HCT116 (cell line): Measurements from ENCODE around the gene TEX48. TPM values are rescaled to one million over a fixed set of nuclear protein-coding genes. Genes with fewer than 3 reads are reported as not detected.

Experiments
- ATAC-seq: fragments of 200-7000 bp; cut with Tn5 transposase; 2 replicates; pipeline ENCODE4 v1.9.1; 2020; ENCODE audit warnings: mild to moderate bottlenecking, moderate library complexity
- BruUV-seq: library from RNA; stranded (reverse); fragments of 400-500 nt; replicated peaks from 2 replicates; lab custom pipeline; 2021; lab: Mats Ljungman, UMichigan
- CTCF ChIA-PET: fragments of 300-600 bp; sonication (Branson Sonifier 250); formaldehyde crosslinking; loops from one replicate; lab custom pipeline; 2021; ENCODE audit warnings: antibody characterized with exemption; lab: Charles Lee
- POLR2A ChIA-PET: fragments of 300-600, 350-600 bp; sonication (Branson Sonifier 250); formaldehyde crosslinking; loops from one replicate; lab custom pipeline; 2021; ENCODE audit warnings: antibody characterized with exemption; lab: Charles Lee
- RAD21 ChIA-PET, 2 experiments: fragments of 300-600 bp; sonication (Branson Sonifier 250); formaldehyde crosslinking; loops; one replicate each; lab custom pipeline; 2023; ENCODE audit warnings: low total read pairs in 2 of 2; ENCODE audit not compliant: uncharacterized antibody in 2 of 2, unreplicated experiment in 2 of 2, low non-redundant PET in 1 of 2; lab: Charles Lee
- DNase-seq: peaks from one replicate; pipeline ENCODE4 v3.0.0-alpha.2; 2010; ENCODE audit warnings: low read depth, low spot score
- H2AFZ ChIP-seq: fragments of 200-600 bp; shearing (Covaris generic), sonication (generic); 2 replicates; pipeline ENCODE4 v1.6.1; 2017; ENCODE audit warnings: low read depth, mixed run types, mixed read lengths, antibody characterized with exemption, low read length; ENCODE audit not compliant: poor library complexity, severe bottlenecking
- H3K27ac ChIP-seq: 2 replicates; pipeline ENCODE4 v1.5.1; 2012; ENCODE audit warnings: low read depth, low read length
- H3K27me3 ChIP-seq: fragments of 200-600 bp; sonication (generic); 2 replicates; pipeline ENCODE4 v1.6.1; 2016; ENCODE audit warnings: mixed run types, low read length, mixed read lengths; ENCODE audit not compliant: insufficient read depth
- H3K36me3 ChIP-seq, 2 experiments: fragments of 200-500 bp in 1 of 2; fragments of 200-600 bp in 1 of 2; sonication (Bioruptor generic) in 1 of 2; sonication (generic) in 1 of 2; 2 replicates each; pipeline versions ENCODE4 v1.5.1 to v1.6.1; 2014 to 2016; ENCODE audit warnings: low read length in 2 of 2, inconsistent platforms in 1 of 2, mixed read lengths in 1 of 2, mixed run types in 1 of 2; ENCODE audit not compliant: insufficient read depth in 2 of 2, control insufficient read depth in 1 of 2
- H3K4me1 ChIP-seq, 2 experiments: fragments of 200-600 bp in 1 of 2; sonication (generic) in 1 of 2; 2 replicates each; pipeline versions ENCODE4 v1.5.1 to v1.6.1; 2012 to 2017; ENCODE audit warnings: low read length in 2 of 2, inconsistent platforms in 1 of 2, mild to moderate bottlenecking in 1 of 2, mixed read lengths in 1 of 2, mixed run types in 1 of 2, moderate library complexity in 1 of 2; ENCODE audit not compliant: insufficient read depth in 2 of 2, control insufficient read depth in 1 of 2
- H3K4me2 ChIP-seq: fragments of 200-600 bp; sonication (generic); 2 replicates; pipeline ENCODE4 v1.6.1; 2017; ENCODE audit warnings: mixed run types, low read length, mixed read lengths
- H3K4me3 ChIP-seq, 2 experiments: fragments of 200-600 bp in 1 of 2; sonication (generic) in 1 of 2; replicated peaks in 1 of 2; 2 replicates each; pipeline ENCODE4 v1.5.1; 2011 to 2016; ENCODE audit warnings: low read length in 2 of 2, control low read depth in 1 of 2, low read depth in 1 of 2, mild to moderate bottlenecking in 1 of 2, mixed read lengths in 1 of 2, mixed run types in 1 of 2
- H3K79me2 ChIP-seq: fragments of 200-600 bp; sonication (generic); 2 replicates; pipeline ENCODE4 v1.6.1; 2017; ENCODE audit warnings: mild to moderate bottlenecking, mixed run types, low read length, moderate library complexity, mixed read lengths; ENCODE audit not compliant: insufficient read depth
- H3K9ac ChIP-seq: fragments of 200-600 bp; sonication (generic); 2 replicates; pipeline ENCODE4 v1.6.1; 2016; ENCODE audit warnings: low read length, mixed read lengths
- H3K9me2 ChIP-seq: fragments of 200-600 bp; sonication (generic), shearing (Covaris generic); 2 replicates; pipeline ENCODE4 v1.6.1; 2017; ENCODE audit warnings: mixed run types, mild to moderate bottlenecking, moderate library complexity; ENCODE audit not compliant: insufficient read depth
- H3K9me3 ChIP-seq, 2 experiments: fragments of 200-500 bp in 1 of 2; fragments of 200-600 bp in 1 of 2; sonication (Bioruptor generic) in 1 of 2; sonication (generic) in 1 of 2; 2 replicates each; pipeline ENCODE4 v1.6.1; 2014 to 2017; ENCODE audit warnings: low read length in 2 of 2, mixed read lengths in 2 of 2, inconsistent platforms in 1 of 2, low read depth in 1 of 2, mild to moderate bottlenecking in 1 of 2, mixed run types in 1 of 2, moderate library complexity in 1 of 2; ENCODE audit not compliant: control insufficient read depth in 1 of 2, insufficient read depth in 1 of 2
- H4K20me1 ChIP-seq: fragments of 200-600 bp; sonication (generic), shearing (Covaris generic); 2 replicates; pipeline ENCODE4 v1.6.1; 2017; ENCODE audit warnings: mixed run types, mild to moderate bottlenecking, moderate library complexity; ENCODE audit not compliant: insufficient read depth
- ATF3 ChIP-seq: IDR thresholded peaks from 2 replicates; pipeline ENCODE4 v1.6.1; 2012
- CBX3 ChIP-seq: IDR thresholded peaks from 2 replicates; pipeline ENCODE4 v1.6.1; 2012; ENCODE audit warnings: low read depth
- CEBPB ChIP-seq: IDR thresholded peaks from 2 replicates; pipeline ENCODE4 v1.6.1; 2012; ENCODE audit warnings: low read depth
- CTCF ChIP-seq, 3 experiments: fragments of 200-600 bp in 1 of 3; sonication (generic) in 1 of 3; IDR thresholded peaks in 2 of 3; conservative IDR thresholded peaks in 1 of 3; 2 replicates each; pipeline ENCODE4 v1.5.1; 2012 to 2017; ENCODE audit warnings: low read depth in 2 of 3, low read length in 2 of 3, antibody characterized with exemption in 1 of 3, borderline replicate concordance in 1 of 3, control low read depth in 1 of 3, mild to moderate bottlenecking in 1 of 3, mixed read lengths in 1 of 3, mixed run types in 1 of 3, moderate library complexity in 1 of 3; ENCODE audit not compliant: insufficient read depth in 1 of 3
- EGR1 ChIP-seq: IDR thresholded peaks from 2 replicates; pipeline ENCODE4 v1.6.1; 2012; ENCODE audit warnings: low read depth
- EZH2 ChIP-seq: fragments of 200-600 bp; sonication (generic); IDR thresholded peaks from 2 replicates; pipeline ENCODE4 v1.6.1; 2017; ENCODE audit warnings: antibody characterized with exemption, mixed run types
- FOSL1 ChIP-seq: IDR thresholded peaks from 2 replicates; pipeline ENCODE4 v1.6.1; 2012; ENCODE audit warnings: low read depth
- JUND ChIP-seq: IDR thresholded peaks from 2 replicates; pipeline ENCODE4 v1.6.1; 2012
- POLR2A ChIP-seq: IDR thresholded peaks from 2 replicates; pipeline ENCODE4 v1.7.0; 2011; ENCODE audit warnings: borderline replicate concordance; ENCODE audit not compliant: insufficient read depth, insufficient read length; ENCODE audit errors: extremely low read depth
- RAD21 ChIP-seq: IDR thresholded peaks from 2 replicates; pipeline ENCODE4 v1.6.1; 2012; ENCODE audit warnings: low read depth, mild to moderate bottlenecking
- SRF ChIP-seq: IDR thresholded peaks from 2 replicates; pipeline ENCODE4 v1.6.1; 2012; ENCODE audit warnings: low read depth
- ZFX ChIP-seq: fragments of 450-650 bp; IDR thresholded peaks from 2 replicates; pipeline ENCODE4 v1.6.1; 2017
- ZNF274 ChIP-seq: fragments of 200-500 bp; sonication (Bioruptor generic); IDR thresholded peaks from 2 replicates; pipeline ENCODE4 v1.6.1; 2014; ENCODE audit warnings: mild to moderate bottlenecking, low read depth, low read length, inconsistent platforms
- intact Hi-C: fragments of 100-400 bp; cut with micrococcal nuclease; formaldehyde crosslinking; loops from 2 replicates; pipeline ENCODE4 v1.10.0; 2022
- total RNA-seq: library from RNA; stranded (reverse); gene quantifications from one replicate; pipeline ENCODE4 v1.2.1, GENCODE V29; 2021; ENCODE audit not compliant: unreplicated experiment
- TF ChIP-seq, protein P1 (sequence below): IDR thresholded peaks from 2 replicates; pipeline ENCODE4 v1.6.1; 2012

The TEX48 gene
- total RNA-seq, 1 experiment from 2014 or later = not detected

DNA sequence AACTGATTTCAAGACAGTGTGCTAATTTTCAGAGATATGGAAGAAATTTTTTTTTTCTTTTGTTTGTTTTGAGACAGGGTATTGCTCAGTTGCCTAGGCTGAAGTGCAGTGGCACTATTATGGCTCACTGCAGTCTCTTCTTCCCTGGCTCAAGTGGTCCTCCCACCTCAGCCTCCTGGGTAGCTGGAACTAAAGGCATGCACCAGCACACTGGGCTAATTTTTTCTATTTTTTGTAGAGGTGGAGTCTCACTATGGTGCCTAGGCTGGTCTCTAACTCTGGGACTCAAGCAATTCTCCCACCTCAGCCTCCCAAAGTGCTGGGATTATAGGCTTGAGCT is 9.9 kb upstream of the TEX48 start:
- Histone ChIP-seq H3K79me2 (no peaks in the 10 kb centered on the region), H3K36me3 (no peaks in the 10 kb centered on the region), H3K4me3 (no peak overlapping the region), H2AFZ (no peak overlapping the region), H3K9me2 (no peaks in the 10 kb centered on the region), H4K20me1 (no peaks in the 10 kb centered on the region), H3K9me3 (no peaks in the 10 kb centered on the region), H3K27ac (no peak overlapping the region), H3K27me3 (peaks cover 5% of the 10 kb centered on the region; the same call in 1 of the 2 replicates), H3K4me1 (peaks cover 16 to 46% of the 10 kb centered on the region in 2 experiments), H3K9ac (no peak overlapping the region), H3K4me2 (peak overlapping the region; percentile 85; the same call in 1 of the 2 replicates)
- ChIA-PET POLR2A (no interaction called here), RAD21 (no interaction called here), CTCF (interaction anchor here (2.1 kb wide), 1 partner anchor 9 kb away, joined by 9 read pairs; the partner anchor contains the start of gene TEX48)
- ATAC-seq (no peak), DNase-seq (no peak)
- intact Hi-C loops = no loop called here
- no TSS peak for BruUV-seq
- TF ChIP-seq ZNF274 = no peak
- no peak for TF ChIP-seq ZFX
- TF ChIP-seq CBX3 = no peak
- TF ChIP-seq ATF3 = no peak
- TF ChIP-seq CEBPB = no peak
- no peak for TF ChIP-seq SRF
- no peak for TF ChIP-seq FOSL1
- TF ChIP-seq, protein P1, sequence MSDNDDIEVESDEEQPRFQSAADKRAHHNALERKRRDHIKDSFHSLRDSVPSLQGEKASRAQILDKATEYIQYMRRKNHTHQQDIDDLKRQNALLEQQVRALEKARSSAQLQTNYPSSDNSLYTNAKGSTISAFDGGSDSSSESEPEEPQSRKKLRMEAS = no peak
- no peak for TF ChIP-seq RAD21
- no peak for TF ChIP-seq EZH2
- no peak for TF ChIP-seq JUND
- no peak for TF ChIP-seq CTCF (IDR thresholded peaks at IDR 0.05 in 2 of 3, conservative IDR thresholded peaks at IDR 0.05 in 1 of 3; ENCODE audit: borderline replicate concordance in 1 of 3, insufficient read depth in 1 of 3, low read depth in 2 of 3, low read length in 2 of 3)
- no peak for TF ChIP-seq POLR2A
- no peak for TF ChIP-seq EGR1
